Progenitor cell of endocrine pancreas (in vitro differentiated cells): Measurements from ENCODE around the gene NXPH2. TPM values are rescaled to one million over a fixed set of nuclear protein-coding genes. Genes with fewer than 3 reads are reported as not detected.

Experiments
- DNase-seq: peaks from one replicate; pipeline ENCODE4 v3.0.0; 2021; ENCODE audit warnings: low spot score; ENCODE audit not compliant: unreplicated experiment
- H3K27ac Mint-ChIP-seq: 2 replicates; pipeline ENCODE4 v1.8.0; 2021; ENCODE audit warnings: mild to moderate bottlenecking, moderate library complexity, mixed read lengths
- H3K27me3 Mint-ChIP-seq: 2 replicates; pipeline ENCODE4 v1.8.0; 2021; ENCODE audit warnings: mixed read lengths
- H3K36me3 Mint-ChIP-seq: 2 replicates; pipeline ENCODE4 v1.8.0; 2022; ENCODE audit warnings: mixed read lengths; ENCODE audit not compliant: insufficient read depth
- H3K4me1 Mint-ChIP-seq: 2 replicates; pipeline ENCODE4 v1.8.0; 2021; ENCODE audit warnings: low read depth, mixed read lengths
- H3K4me3 Mint-ChIP-seq: 2 replicates; pipeline ENCODE4 v1.8.0; 2021; ENCODE audit warnings: low read depth, mild to moderate bottlenecking, moderate library complexity, mixed read lengths
- H3K9me3 Mint-ChIP-seq: 2 replicates; pipeline ENCODE4 v1.8.0; 2021; ENCODE audit warnings: low read depth, mixed read lengths
- CTCF ChIP-seq: fragments of 200-600 bp; sonication (generic); IDR thresholded peaks from one replicate; pipeline ENCODE4 v1.5.0; 2021; ENCODE audit warnings: antibody characterized with exemption, mild to moderate bottlenecking; ENCODE audit not compliant: unreplicated experiment
- total RNA-seq: library from RNA; stranded (reverse); gene quantifications from 2 replicates; pipeline ENCODE4 v1.2.1, GENCODE V29; 2021

NXPH2 gene
- total RNA-seq, 1 donor from 2014 or later: 5.3 TPM

- H3K9me3 Mint-ChIP-seq: peaks cover 5% of the 10 kb centered on the region
These were observed 148.0 kb downstream of the NXPH2 start for GRCh38 chr2:138632066-138632620.

GRCh38 chr2:138630164-138630563 is 150.0 kb downstream of the NXPH2 start:
- no peak overlapping the region for H3K27ac Mint-ChIP-seq

More at GRCh38 chr2:138632066-138632620, 148.0 kb downstream of the NXPH2 start:
- Mint-ChIP-seq H3K36me3 (peaks cover 2% of the 10 kb centered on the region), H3K4me1 (peaks cover 2% of the 10 kb centered on the region), H3K27me3 (no peaks in the 10 kb centered on the region), H3K4me3 (no peak overlapping the region), H3K27ac (no peak overlapping the region)
- DNase-seq: no peak
- no peak for TF ChIP-seq CTCF

GRCh38 chr2:138626148-138626547 is 154.0 kb downstream of the NXPH2 start:
- DNase-seq: no peak
- TF ChIP-seq CTCF: no peak
- H3K27me3 Mint-ChIP-seq: no peaks in the 10 kb centered on the region
- H3K9me3 Mint-ChIP-seq: peaks cover 4% of the 10 kb centered on the region
- H3K36me3 Mint-ChIP-seq: no peaks in the 10 kb centered on the region
- no peak overlapping the region for H3K4me3 Mint-ChIP-seq
- H3K27ac Mint-ChIP-seq: no peak overlapping the region
- H3K4me1 Mint-ChIP-seq: peaks cover 29% of the 10 kb centered on the region

More at GRCh38 chr2:138630164-138630563, 150.0 kb downstream of the NXPH2 start:
- Mint-ChIP-seq H3K4me3 (no peak overlapping the region), H3K27me3 (no peaks in the 10 kb centered on the region), H3K36me3 (peaks cover 2% of the 10 kb centered on the region), H3K4me1 (peaks cover 3% of the 10 kb centered on the region), H3K9me3 (peaks cover 5% of the 10 kb centered on the region)
- no peak for DNase-seq
- TF ChIP-seq CTCF: no peak

GRCh38 chr2:138622613-138623012 is 157.6 kb downstream of the NXPH2 start:
- Mint-ChIP-seq H3K27me3 (no peaks in the 10 kb centered on the region), H3K4me3 (no peak overlapping the region), H3K36me3 (no peaks in the 10 kb centered on the region), H3K4me1 (peaks cover 37% of the 10 kb centered on the region), H3K9me3 (peaks cover 8% of the 10 kb centered on the region), H3K27ac (peak overlapping the region; percentile 84)
- DNase-seq: no peak
- TF ChIP-seq CTCF: no peak

GRCh38 chr2:138621139-138621538 is 159.1 kb downstream of the NXPH2 start:
- H3K4me3 Mint-ChIP-seq: peak overlapping the region; percentile 3
- TF ChIP-seq CTCF: peak; percentile 15
- DNase-seq: peak; percentile 11
- no peaks in the 10 kb centered on the region for H3K27me3 Mint-ChIP-seq
- H3K9me3 Mint-ChIP-seq: peaks cover 8% of the 10 kb centered on the region
- peaks cover 36% of the 10 kb centered on the region for H3K4me1 Mint-ChIP-seq
- H3K27ac Mint-ChIP-seq: peak overlapping the region; percentile 93
- no peaks in the 10 kb centered on the region for H3K36me3 Mint-ChIP-seq
